GM13977 (cell line): ENCODE measurements around the gene RAP2B.
A peak's percentile ranks its signal among the peaks of the same experiment; 100 is the strongest.
"Not testable (repeated sequence)": the region's sequence is repeated elsewhere in the genome, so short reads cannot be mapped to it uniquely, and the experiment has no call there.

Source experiments
- DNase-seq: peaks from one replicate; pipeline ENCODE4 v3.0.0; 2012; ENCODE audit warnings: low spot score
- in situ Hi-C: fragments of 300-500 bp; cut with MboI; formaldehyde crosslinking; loops from one replicate; pipeline ENCODE4 v1.12.0; 2022; ENCODE audit warnings: low sequenced_read_pairs, low pct_unique_long_range_greater_than_20kb, mixed read lengths, inconsistent platforms; ENCODE audit not compliant: unreplicated experiment
- TF ChIP-seq, protein P1 (sequence below): IDR thresholded peaks from 2 replicates; pipeline ENCODE4 v1.5.1; 2012; ENCODE audit warnings: mild to moderate bottlenecking, control low read depth; ENCODE audit not compliant: insufficient read depth; ENCODE audit errors: extremely low read depth, missing control alignments

The RAP2B gene

DNA sequence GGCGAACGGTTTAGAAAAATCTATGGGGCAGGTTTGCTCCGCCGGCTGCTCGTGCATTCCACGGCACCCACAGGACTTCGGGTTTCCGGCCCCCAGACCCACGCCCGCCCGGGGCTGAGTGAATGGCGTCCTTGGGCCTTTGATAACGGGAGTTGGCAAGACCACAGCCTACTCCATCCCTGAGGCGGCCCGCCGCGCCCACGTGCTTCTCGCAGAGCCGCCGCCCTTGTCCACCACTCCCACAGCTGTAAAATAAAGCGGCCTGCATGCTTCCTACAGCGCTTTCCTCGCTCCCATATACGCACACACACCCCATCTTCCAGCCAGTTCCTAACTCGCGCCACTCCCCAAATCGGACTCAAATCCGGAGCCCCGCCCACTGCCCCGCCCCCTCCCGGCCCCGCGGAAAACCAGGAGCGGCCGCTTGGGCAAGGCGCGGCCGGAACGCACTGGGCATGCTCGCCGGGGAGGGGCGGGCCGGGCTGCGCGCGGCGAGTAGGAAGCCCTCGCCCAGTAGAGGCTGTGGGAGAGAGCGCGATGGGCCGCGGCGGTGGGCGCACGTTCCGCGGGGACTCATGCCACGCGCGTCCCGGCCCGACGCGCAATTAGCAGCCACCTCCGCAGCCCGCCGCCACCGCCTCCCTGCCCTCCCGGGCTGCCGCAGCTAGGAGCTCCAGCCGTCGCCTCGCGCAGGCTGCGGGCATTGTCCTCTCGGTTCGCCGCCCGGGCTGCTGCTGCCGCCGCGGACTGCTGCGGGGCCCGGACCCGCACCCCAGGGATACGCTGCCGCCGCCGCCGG is at the start of gene RAP2B:
RAP2B (plus strand) TSS at position 513 of the 799 bp plus-strand sequence. CDS start 468 bp downstream, outside the sequence.
- TF ChIP-seq, protein P1, sequence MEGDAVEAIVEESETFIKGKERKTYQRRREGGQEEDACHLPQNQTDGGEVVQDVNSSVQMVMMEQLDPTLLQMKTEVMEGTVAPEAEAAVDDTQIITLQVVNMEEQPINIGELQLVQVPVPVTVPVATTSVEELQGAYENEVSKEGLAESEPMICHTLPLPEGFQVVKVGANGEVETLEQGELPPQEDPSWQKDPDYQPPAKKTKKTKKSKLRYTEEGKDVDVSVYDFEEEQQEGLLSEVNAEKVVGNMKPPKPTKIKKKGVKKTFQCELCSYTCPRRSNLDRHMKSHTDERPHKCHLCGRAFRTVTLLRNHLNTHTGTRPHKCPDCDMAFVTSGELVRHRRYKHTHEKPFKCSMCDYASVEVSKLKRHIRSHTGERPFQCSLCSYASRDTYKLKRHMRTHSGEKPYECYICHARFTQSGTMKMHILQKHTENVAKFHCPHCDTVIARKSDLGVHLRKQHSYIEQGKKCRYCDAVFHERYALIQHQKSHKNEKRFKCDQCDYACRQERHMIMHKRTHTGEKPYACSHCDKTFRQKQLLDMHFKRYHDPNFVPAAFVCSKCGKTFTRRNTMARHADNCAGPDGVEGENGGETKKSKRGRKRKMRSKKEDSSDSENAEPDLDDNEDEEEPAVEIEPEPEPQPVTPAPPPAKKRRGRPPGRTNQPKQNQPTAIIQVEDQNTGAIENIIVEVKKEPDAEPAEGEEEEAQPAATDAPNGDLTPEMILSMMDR: no peak
- in situ Hi-C loops: no loop called here
- peak; percentile 96 for DNase-seq

DNA sequence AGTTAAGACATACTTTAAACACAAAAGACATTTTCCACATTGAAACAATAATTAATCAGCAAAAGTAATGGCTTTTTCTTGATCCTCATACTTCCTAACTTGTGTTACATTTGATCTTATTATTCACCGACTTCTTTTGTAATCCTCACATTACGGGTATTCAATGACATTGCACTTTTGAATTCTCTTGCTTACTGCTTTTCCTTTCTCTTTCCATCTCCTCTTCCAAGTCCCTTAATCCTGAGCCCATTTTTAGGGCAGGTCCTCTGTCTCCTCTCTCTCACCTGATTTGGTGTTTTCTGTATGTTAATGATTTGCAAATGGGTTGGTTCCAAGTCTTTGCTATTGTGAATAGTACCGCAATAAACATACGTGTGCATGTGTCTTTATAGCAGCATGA is 48.5 kb upstream of the RAP2B start:
- in situ Hi-C loops: no loop called here
- TF ChIP-seq, protein P1: no peak
- no peak for DNase-seq

DNA sequence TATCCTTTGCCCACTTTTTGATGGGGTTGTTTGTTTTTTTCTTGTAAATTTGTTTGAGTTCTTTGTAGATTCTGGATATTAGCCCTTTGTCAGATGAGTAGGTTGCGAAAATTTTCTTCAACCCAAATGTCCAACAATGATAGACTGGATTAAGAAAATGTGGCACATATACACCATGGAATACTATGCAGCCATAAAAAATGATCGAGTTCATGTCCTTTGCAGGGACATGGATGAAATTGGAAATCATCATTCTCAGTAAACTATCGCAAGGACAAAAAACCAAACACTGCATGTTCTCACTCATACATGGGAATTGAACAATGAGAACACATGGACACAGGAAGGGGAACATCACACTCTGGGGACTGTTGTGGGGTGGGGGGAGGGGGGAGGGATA is 47.8 kb upstream of the RAP2B start:
- in situ Hi-C loops, DNase-seq: not testable (repeated sequence)

DNA sequence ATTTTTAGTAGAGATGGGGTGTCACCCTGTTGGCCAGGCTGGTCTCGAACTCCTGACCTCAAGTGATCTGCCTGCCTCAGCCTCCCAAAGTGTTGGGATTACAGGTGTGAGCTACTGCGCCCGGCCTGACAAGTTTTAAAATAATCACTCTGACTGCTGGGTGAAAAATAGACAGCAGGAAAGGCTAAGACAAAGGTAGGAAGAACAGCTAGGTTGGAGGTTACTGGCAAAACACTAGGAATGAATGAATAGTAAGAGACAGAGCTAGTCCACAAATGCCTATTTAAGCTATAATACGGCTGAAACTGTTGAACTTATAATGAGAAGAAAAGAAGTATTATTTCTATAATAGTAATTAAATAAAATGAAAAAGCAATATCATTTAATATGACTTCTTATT is 46.7 kb upstream of the RAP2B start:
- DNase-seq: no peak
- TF ChIP-seq, protein P1: no peak
- in situ Hi-C loops: no loop called here

DNA sequence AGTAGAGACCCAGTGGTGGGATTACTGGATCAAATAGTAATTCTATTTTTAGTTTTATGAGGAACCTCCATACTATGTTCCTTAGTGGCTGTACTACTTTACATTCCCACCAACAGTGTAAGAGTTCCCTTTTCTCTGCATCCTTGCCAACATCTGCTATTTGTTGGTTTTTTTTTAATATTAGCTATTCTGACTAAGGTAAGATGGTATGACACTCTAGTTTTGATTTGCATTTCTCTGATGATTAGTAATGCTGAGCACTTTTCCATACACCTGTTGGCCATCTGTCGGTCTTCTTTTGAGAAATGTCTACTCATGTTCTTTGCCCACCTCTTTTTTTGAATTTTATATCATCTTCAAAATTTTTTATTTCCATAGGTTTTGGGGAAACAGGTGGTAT is 34.2 kb upstream of the RAP2B start:
- TF ChIP-seq, protein P1: no peak
- in situ Hi-C loops: no loop called here
- DNase-seq: no peak

DNA sequence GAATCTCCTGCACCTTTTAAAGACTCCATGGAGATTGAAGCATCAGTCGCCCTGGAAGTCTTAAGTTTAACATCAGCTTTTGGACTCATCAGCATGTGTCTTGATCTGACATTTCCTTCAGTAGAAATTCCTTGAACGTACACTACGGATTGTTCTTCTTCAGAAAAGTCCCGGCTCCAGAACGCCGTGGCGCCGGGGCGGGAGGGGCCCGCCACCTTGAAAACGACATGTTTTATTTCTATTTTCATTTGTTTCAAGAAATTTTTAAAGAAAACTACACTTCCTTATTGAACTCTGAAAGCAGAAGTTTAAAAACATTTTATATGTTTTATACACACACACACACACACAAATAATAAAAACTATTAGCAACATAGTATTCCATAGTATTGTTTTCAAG is 32.6 kb upstream of the RAP2B start:
- no peak for DNase-seq
- TF ChIP-seq, protein P1: no peak
- in situ Hi-C loops: no loop called here

DNA sequence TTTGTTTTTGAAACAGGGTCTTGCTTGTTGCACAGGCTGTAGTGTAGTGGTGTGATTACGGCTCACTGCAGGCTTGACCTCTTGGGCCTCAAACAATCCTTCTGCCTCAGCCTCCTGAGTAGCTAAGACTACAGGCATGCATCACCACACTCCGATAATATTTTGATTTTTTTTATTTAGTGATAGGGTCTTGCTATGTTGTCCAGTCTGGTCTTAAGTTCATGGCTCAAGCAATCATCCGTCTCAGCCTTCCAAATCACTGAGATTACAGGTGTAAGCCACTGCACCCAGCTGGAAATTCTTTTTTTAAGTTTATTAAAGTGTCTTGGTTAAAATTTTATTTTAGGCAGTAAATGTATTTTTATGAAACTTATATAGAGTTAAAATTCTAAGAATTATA is 32.2 kb upstream of the RAP2B start:
- TF ChIP-seq, protein P1: no peak
- in situ Hi-C loops: no loop called here

More for the DNA sequence above, 32.2 kb upstream of the RAP2B start:
- DNase-seq: no peak
